NCI-H526 treated with DMSO at 0.1 percent for 48 hours (cell line): ENCODE results near the gene NRCAM.
A peak's percentile ranks its signal among the peaks of the same experiment; 100 is the strongest.

Experiments
- DNase-seq: peaks from one replicate; lab custom pipeline; 2025; lab: John Stamatoyannopoulos, UW

NRCAM gene

GRCh38 chr7:108424013-108424412 is 32.2 kb downstream of the NRCAM start:
- peak; percentile 31 for DNase-seq

DNA sequence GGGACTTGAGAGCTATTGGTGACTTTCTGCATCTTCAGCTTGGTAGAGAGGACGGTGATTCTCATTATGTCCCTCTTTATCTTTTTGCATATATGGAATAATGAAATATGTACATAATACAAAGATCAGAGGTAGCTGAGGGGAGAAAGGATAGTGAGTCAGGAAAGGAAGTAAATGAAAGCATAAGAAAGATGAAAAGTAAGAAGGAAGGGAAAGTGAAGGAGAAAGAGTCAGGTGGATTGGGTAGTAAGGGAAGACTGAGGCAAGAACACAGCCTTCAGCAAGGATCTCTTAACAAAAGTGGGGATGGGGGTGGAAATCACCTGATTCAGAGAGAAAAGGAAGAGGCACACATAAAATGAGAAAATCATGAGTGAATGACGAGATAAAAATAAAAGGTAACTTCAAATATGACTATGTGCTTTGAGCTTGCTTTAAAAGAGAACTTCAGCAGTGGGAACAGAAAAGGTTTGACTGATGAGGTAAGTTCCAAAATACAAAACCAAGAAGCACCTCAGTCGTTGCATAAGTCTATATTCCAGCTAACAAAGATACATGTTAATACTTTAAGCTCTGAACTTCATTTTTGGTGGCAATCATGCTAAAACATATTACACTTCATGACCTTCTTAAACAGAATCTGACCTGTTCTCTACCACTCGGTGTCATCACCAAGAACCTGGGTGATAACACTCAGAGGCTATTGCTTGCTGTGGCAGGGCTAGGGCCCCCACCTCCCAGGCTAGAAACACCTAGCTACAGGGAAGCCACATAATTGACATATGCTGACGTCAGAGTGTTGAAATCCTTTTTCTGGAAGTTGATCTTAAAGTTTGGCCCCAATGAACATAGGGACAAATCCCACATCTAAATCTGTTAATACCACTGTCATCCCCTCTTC is 32.9 kb downstream of the NRCAM start:
- DNase-seq, result no peak

- peak; percentile 23 for DNase-seq
These were observed 34.4 kb downstream of the NRCAM start for GRCh38 chr7:108421720-108422331.

GRCh38 chr7:108419961-108420908 is 36.0 kb downstream of the NRCAM start:
- no peak for DNase-seq

DNA sequence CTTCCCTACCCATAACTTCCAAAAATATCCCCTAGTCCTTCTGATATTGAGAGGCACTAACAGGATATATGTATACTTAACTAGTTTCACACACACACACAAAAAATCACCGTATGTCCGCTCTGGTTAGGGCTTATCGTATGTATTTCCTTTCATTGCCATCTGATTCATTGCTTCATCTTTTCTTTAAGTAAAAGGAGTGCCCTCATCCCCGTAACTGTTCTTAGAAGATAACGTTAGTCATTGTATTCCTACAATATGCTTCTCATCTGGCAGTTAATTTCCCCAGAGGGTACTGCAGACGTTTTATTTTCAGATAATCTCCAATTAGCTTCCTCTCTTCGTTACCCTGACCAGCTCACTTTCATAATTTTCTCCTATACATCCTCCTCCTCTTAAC is 37.3 kb downstream of the NRCAM start:
- DNase-seq, result peak; percentile 57

GRCh38 chr7:108417926-108418325 is 38.3 kb downstream of the NRCAM start:
- DNase-seq, result no peak

DNA sequence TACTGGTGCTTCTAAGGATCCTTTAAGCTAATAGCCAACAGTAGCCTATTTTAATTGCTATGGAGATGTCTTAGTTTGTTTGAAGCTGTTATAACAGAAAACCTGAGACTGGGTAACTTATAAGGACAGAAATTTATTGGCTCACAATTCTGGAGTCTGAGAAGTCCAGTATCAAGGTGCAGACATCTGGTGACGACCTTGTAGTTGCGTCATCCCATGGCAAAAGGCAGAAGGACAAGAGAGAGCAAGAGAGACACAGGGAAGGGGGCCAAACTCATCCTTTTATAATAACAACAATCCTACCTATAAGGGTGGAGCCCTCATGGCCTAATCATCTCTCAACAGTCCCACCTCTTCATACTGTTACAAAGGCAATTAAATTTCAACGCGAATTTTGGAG is 39.1 kb downstream of the NRCAM start:
- DNase-seq, result no peak

GRCh38 chr7:108415821-108416536 is 40.3 kb downstream of the NRCAM start:
- DNase-seq, result peak; percentile 85

- DNase-seq, result no peak
These were observed 41.2 kb downstream of the NRCAM start for GRCh38 chr7:108415084-108415483.

- no peak for DNase-seq
These were observed 42.3 kb downstream of the NRCAM start for GRCh38 chr7:108413782-108414492.

- DNase-seq, result no peak
These were observed 42.9 kb downstream of the NRCAM start for GRCh38 chr7:108413337-108413736.

- DNase-seq, result no peak
These were observed 47.1 kb downstream of the NRCAM start for GRCh38 chr7:108409146-108409545.

DNA sequence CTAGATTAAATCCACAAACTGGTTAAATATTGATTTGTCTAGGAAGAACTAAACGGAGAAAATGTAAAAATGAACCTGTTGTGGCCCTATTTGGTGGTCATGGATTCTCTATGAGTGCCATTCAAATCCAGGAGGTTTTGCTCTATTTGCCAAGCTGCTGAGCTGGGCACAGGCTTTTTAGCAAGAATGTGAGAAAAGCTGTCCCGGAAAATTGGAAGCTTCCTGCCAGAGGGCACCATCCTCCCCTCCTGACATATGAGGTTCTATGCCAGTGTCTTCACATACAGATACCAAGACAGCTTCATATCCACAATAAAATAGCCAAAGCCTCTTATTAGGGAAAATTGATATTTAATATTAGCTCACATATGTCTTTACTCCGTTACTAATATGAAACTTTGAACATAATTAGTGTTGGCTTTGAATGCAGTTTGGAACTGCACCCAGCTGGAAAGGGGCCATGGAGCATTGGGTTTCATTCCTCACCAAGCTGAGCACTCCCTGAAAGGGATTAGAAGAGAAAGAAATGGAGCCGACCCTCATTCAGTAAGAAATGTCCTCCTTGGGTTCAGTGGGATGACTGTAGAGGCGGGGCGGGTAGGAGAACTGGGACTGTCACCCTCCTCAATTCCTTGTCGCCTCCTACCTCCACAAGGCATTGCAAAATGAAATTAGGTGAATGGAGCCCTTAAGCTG is 47.8 kb downstream of the NRCAM start:
- no peak for DNase-seq

- DNase-seq, result peak; percentile 33
These were observed 48.6 kb downstream of the NRCAM start for GRCh38 chr7:108407676-108408075.

- peak; percentile 98 for DNase-seq
These were observed 49.9 kb downstream of the NRCAM start for GRCh38 chr7:108406222-108406890.

- DNase-seq, result no peak
These were observed 51.5 kb downstream of the NRCAM start for GRCh38 chr7:108404509-108405420.

DNA sequence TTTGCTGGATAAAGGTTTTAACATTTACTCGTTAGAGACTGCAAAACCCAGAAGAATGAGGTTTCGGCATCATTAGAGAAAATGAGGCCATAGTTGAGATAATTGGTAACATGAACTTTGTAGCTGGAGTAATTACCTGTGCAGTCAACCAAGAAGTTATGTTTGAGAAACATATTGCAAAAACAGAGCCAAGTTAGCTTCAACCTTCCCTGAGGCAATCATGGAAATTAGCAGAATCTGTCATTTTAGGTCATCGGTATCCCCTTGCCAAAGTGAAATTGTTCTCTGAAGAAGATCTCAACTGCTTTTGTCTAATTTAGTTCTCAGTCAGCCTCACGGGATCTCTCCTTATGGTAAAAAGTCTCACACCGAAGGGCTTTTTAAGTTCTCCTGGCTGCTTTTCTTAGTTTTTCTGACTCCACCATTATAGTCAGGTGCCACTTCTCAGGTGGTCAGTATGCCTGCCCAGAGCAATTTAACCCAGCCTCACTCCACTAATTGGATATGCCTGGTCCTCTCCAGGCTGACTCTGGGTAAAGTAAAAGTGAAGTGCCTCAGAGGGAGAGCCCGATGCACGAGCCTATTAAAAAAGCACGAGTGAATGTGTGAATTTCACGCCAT is 52.5 kb downstream of the NRCAM start:
- peak; percentile 82 for DNase-seq

GRCh38 chr7:108402865-108403264 is 53.4 kb downstream of the NRCAM start:
- no peak for DNase-seq
